Stimulated activated CD4-positive, alpha-beta T cell treated with anti-CD3 and anti-CD28 coated beads, Interleukin-2, amount 100 ng/mL, for 48 hours (primary cell): ENCODE measurements around the gene RNFT2.
"Not testable (repeated sequence)": the region's sequence is repeated elsewhere in the genome, so short reads cannot be mapped to it uniquely, and the experiment has no call there.

Experiments
- DNase-seq, 2 donors: peaks; one replicate each; pipeline ENCODE4 v3.0.0-alpha.2; 2020

Gene RNFT2

DNA sequence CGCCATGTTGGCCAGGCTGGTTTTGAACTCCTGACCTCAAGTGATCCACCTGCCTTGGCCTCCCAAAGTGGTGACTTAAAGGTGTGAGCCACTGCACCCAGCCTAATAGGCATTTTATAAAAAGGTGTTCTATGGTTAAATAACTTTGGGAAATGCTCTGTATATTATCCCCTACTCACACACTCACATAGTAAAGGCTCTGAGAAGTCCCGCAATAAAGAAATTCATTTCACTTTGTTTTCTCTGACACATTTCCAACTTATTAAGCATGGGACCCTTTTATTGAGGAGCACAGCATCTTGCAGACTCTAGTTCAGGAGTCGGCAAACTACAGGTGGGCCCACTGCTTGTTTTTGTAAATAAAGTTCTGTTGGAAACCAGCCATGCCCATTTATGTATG lies 63.9 kb downstream of the RNFT2 start:
- DNase-seq = no peak

- DNase-seq = no peak
Measured at GRCh38 chr12:116803013-116803736, 65.1 kb downstream of the RNFT2 start.

DNA sequence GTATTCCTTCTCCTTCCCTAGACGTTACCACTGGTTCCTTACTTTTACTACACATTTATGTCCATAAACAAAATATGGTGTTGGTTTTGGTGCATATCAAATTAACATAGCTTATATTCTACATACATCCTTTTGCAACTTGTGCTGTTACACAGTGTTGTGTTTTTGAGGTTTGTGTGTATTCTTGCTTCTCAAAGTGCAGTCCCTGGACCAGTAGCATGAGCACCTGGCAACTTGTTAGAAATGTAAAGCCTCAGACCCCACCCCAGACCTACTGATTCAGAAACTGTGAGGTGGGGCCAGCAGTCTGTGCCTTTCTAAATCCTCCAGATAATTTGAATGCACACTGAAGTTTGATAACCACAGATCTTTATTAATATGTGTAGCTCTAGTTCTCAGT lies 65.9 kb downstream of the RNFT2 start:
- no peak for DNase-seq

DNA sequence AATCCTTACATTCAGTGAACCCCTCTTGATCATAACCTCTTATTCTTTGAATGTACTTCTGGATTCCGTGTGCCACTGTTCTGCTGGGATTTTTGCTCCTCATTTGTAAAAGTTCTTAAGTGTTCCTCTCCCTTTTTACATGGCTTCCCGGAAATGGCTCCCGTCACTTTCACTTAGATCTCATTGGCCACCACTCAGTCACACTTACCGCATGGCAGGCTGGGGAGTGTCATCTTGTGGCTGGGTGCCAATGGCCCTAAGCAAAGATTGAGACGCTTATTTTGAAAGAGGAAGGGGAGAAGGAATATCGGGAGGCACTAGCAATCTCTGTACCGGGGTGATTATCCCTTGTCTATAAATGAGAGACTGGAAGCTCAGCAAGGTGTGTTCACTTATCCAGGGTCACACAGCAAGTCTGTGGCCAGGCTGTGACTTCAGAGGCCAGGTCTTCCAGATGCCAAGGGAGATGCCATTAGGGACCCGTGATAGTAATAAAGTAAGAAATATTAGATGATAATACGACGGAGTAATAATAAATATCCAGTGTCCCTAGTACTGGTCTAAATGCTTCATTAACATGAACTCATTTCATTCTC lies 68.8 kb downstream of the RNFT2 start:
- DNase-seq = no peak

DNA sequence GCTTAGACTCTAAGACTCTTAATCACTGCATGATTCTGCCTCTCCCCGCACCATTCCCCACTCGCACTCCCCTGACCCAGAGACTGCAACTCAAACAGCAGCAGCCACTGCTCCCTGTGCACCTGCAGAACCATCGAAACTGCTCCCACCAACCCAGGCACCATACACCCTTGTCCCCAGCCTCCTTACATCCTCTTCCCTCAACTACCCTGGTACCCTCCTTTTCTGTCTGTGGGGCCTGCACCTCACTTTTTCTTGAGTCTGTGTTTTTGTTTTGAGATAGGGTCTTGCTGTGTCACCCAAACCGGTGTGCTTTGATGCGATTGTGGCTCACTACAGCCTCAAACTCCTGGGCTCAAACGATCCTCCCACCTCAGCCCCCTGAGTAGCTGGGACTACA lies 69.4 kb downstream of the RNFT2 start:
- DNase-seq = no peak

DNA sequence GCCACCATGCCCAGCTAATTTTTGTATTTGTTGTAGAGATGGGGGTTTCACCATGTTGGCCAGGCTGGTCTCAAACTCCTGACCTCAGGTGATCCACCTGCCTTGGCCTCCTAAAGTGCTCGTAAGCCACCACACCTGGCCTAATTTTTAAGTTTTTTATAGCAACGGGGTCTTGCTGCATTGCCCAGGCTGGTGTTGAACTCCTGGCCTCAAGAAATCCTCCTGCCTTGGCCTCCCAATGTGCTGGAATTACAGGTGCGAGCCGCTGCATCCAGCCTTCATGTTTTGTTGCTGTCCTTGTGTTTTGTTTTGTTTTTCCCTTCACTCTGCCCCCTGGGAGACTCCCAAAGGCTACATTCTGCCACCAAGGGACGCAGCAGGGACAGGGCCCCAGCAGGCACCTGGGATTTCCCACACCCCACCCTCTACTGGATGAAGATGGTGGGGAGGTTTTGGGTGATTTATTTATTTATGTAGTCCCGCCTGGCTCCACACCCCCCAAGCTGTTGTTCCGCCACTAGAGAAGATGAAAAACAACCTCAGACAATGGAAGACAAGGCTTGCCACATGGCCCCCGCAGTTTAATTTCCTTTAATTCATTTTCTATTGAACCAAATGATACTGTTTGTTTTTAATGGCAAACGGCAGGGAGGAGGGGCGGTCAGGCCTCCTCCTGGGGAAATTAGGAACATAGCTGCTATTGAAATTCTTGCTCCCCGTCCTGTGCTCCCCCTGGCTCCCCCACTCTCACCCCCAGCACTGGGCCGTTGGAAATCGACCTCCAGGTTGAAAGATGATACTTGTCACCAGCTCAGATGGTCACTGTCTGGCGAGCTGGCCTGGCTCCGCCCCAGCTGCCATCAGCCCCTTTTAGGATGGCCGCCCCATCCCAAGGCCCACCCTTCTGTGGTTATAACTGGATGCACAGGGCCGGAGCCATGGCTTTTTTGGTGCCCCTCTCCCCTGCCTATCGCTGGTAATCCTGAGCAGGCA lies 70.3 kb downstream of the RNFT2 start:
- no peak for DNase-seq

- no peak for DNase-seq
Measured at GRCh38 chr12:116812238-116812637, 74.1 kb downstream of the RNFT2 start.

- DNase-seq = no peak
Measured at GRCh38 chr12:116813271-116814041, 75.3 kb downstream of the RNFT2 start.

DNA sequence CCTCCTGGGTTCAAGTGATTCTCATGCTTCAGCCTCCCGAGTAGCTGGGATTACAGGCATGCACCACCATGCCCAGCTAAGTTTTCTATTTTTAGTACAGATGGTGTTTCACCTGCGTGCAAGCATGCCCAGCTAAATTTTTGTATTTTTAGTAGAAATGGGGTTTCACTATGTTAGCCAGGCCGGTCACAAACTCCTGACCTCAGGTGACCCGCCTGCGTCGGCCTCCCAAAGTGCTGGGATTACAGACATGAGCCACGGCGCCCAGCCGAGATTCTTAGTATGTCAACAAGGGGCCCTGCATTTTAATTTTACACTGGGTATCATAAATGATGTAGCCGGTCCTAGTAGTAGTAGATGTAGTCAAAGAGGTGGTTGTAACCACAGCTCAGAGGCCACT lies 76.7 kb downstream of the RNFT2 start:
- not testable (repeated sequence) for DNase-seq

- DNase-seq = no peak
Measured at GRCh38 chr12:116818341-116818856, 80.3 kb downstream of the RNFT2 start.

- peak; percentile 82 to 89 for DNase-seq
Measured at GRCh38 chr12:116818948-116819832, 81.1 kb downstream of the RNFT2 start.

- no peak for DNase-seq
Measured at GRCh38 chr12:116820064-116820656, 82.0 kb downstream of the RNFT2 start.

GRCh38 chr12:116821291-116821690 lies 83.2 kb downstream of the RNFT2 start:
- no peak for DNase-seq

GRCh38 chr12:116827432-116827831 lies 89.3 kb downstream of the RNFT2 start:
- DNase-seq = no peak

DNA sequence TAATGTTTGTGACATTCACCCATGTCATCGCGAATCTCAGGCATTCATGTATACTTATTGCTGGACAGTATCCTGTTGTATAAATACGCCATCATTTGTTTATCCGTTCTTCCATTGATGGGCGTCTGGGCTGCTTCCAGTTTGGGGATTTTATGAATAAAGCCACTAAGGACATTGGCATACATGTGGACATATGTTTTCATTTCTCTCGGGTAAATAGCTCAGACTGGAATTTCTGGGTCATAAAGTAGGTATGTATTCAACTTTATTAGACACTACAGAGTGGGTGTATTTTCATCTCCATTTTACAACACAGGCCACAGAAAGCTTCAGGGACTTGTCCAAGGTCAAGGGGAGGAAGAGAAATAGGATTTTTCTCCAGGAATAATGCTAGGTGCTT lies 94.2 kb downstream of the RNFT2 start:
- DNase-seq = no peak

GRCh38 chr12:116833474-116833873 lies 95.4 kb downstream of the RNFT2 start:
- no peak for DNase-seq

- no peak for DNase-seq
Measured at GRCh38 chr12:116835484-116835883, 97.4 kb downstream of the RNFT2 start.

DNA sequence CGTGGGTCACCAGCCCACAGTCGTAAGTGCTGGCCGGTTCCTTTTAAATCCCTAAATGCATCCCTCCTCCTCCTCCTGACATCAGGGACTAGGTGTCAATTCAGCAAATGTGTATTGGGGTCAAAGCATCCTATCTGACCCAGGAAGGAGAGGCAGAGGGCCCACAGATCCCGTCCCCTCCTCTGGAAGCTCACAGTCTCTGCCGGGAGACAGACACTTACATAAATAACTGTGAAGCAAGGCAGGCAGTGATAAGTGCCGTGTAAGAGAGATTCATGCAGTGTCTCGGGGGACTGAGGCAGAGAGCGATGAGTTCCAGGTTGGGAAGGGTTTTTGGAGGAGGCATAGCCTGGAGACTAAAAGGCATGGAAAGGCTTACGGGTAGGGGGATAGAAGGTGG lies 99.0 kb downstream of the RNFT2 start:
- DNase-seq = no peak

GRCh38 chr12:116838365-116838764 lies 100.2 kb downstream of the RNFT2 start:
- no peak for DNase-seq

- no peak for DNase-seq
Measured at GRCh38 chr12:116839287-116839830, 101.2 kb downstream of the RNFT2 start.

- DNase-seq = no peak
Measured at GRCh38 chr12:116843085-116843484, 105.0 kb downstream of the RNFT2 start.
